CD8-positive, alpha-beta memory T cell (primary cell): ENCODE data around the gene TNFAIP3. TPM values are rescaled to one million over a fixed set of nuclear protein-coding genes. Genes with fewer than 3 reads are reported as not detected.

ENCODE experiments used
- CTCF ChIA-PET: fragments of 350-600 bp; sonication (Branson Sonifier 250); formaldehyde crosslinking; loops from one replicate; lab custom pipeline; 2021; ENCODE audit warnings: antibody characterized with exemption; lab: Charles Lee
- POLR2A ChIA-PET: fragments of 350-600 bp; sonication (Branson Sonifier 250); formaldehyde crosslinking; loops from one replicate; lab custom pipeline; 2021; ENCODE audit warnings: antibody characterized with exemption; lab: Charles Lee
- DNase-seq, 5 donors: peaks; one replicate each; pipeline versions ENCODE4 v3.0.0 to v3.0.0-alpha.2; 2020 to 2022; ENCODE audit warnings: mixed read lengths in 1 of 5
- H3K27ac ChIP-seq: one replicate; pipeline ENCODE4 v1.7.0; 2013; ENCODE audit warnings: low read depth, mild to moderate bottlenecking, low read length, moderate library complexity
- H3K27me3 ChIP-seq: 2 replicates; pipeline ENCODE4 v1.7.0; 2013; ENCODE audit warnings: low read length, mild to moderate bottlenecking; ENCODE audit not compliant: insufficient read depth, poor library complexity, severe bottlenecking
- H3K36me3 ChIP-seq: 2 replicates; pipeline ENCODE4 v1.7.0; 2013; ENCODE audit warnings: mild to moderate bottlenecking, low read length, moderate library complexity; ENCODE audit not compliant: insufficient read depth
- H3K4me1 ChIP-seq: 2 replicates; pipeline ENCODE4 v1.7.0; 2013; ENCODE audit warnings: mild to moderate bottlenecking, low read length, moderate library complexity; ENCODE audit not compliant: insufficient read depth
- H3K4me3 ChIP-seq: 2 replicates; pipeline ENCODE4 v1.7.0; 2013; ENCODE audit warnings: mild to moderate bottlenecking, low read length
- H3K9me3 ChIP-seq: 2 replicates; pipeline ENCODE4 v1.7.0; 2013; ENCODE audit warnings: mild to moderate bottlenecking, low read length
- H3K27ac Mint-ChIP-seq, 8 donors: one replicate each; pipeline ENCODE4 v1.8.0; 2020 to 2021; ENCODE audit warnings: mixed read lengths in 8 of 8, mild to moderate bottlenecking in 6 of 8, inconsistent platforms in 3 of 8, moderate library complexity in 3 of 8
- H3K27me3 Mint-ChIP-seq, 2 donors: one replicate each; pipeline ENCODE4 v1.8.0; 2020 to 2021; ENCODE audit warnings: mixed read lengths in 2 of 2, mild to moderate bottlenecking in 1 of 2, moderate library complexity in 1 of 2
- H3K36me3 Mint-ChIP-seq, 3 donors: one replicate each; pipeline ENCODE4 v1.8.0; 2020 to 2021; ENCODE audit warnings: mixed read lengths in 3 of 3, inconsistent platforms in 1 of 3, mild to moderate bottlenecking in 1 of 3
- H3K4me1 Mint-ChIP-seq, 3 donors: one replicate each; pipeline ENCODE4 v1.8.0; 2020 to 2021; ENCODE audit warnings: mixed read lengths in 3 of 3, inconsistent platforms in 1 of 3, mild to moderate bottlenecking in 1 of 3
- H3K4me3 Mint-ChIP-seq, 7 donors: one replicate each; pipeline ENCODE4 v1.8.0; 2020 to 2021; ENCODE audit warnings: mixed read lengths in 7 of 7, mild to moderate bottlenecking in 6 of 7, moderate library complexity in 4 of 7, inconsistent platforms in 2 of 7
- H3K9me3 Mint-ChIP-seq, 5 donors: one replicate each; pipeline ENCODE4 v1.8.0; 2020 to 2022; ENCODE audit warnings: mixed read lengths in 5 of 5, mild to moderate bottlenecking in 3 of 5, moderate library complexity in 2 of 5, inconsistent platforms in 1 of 5
- polyA plus RNA-seq: library from polyadenylated mRNA; unstranded; fragments of 300-500 nt; fragmentation: Illumina TruSeq; gene quantifications from one replicate; pipeline ENCODE4 v1.2.3, GENCODE V29; 2021
- total RNA-seq, 2 experiments: library from RNA; stranded (reverse); gene quantifications; one replicate each; pipeline ENCODE4 v1.2.3, GENCODE V29; 2021

The TNFAIP3 gene
- total and polyA plus RNA-seq, 3 experiments from 2014 or later: 127 to 298 (median 267) TPM

GRCh38 chr6:137913996-137914529, 47.0 kb downstream of the TNFAIP3 start:
- CTCF ChIA-PET: interaction anchor here (0.9 kb wide), 1 partner anchor 31 kb away, joined by 3 read pairs; no protein-coding TSS in a partner anchor
- H3K27me3 Mint-ChIP-seq: peaks cover 4 to 12% of the 10 kb centered on the region in 2 donors
- H3K4me3 ChIP-seq: no peak overlapping the region
- POLR2A ChIA-PET: no interaction called here
- H3K9me3 Mint-ChIP-seq: peaks cover 0 to 6% (median 4%) of the 10 kb centered on the region in 5 donors
- H3K27ac Mint-ChIP-seq: peak overlapping the region in 1 of 8 donors; percentile 4
- H3K27me3 ChIP-seq: no peaks in the 10 kb centered on the region
- H3K4me3 Mint-ChIP-seq: no peak overlapping the region
- peaks cover 7% of the 10 kb centered on the region for H3K4me1 ChIP-seq
- H3K4me1 Mint-ChIP-seq: peaks cover under 1 to 4% (median 1%) of the 10 kb centered on the region in 3 donors
- H3K27ac ChIP-seq: no peak overlapping the region
- H3K36me3 Mint-ChIP-seq: peaks cover 0 to 11% (median 2%) of the 10 kb centered on the region in 3 donors
- no peak for DNase-seq
- no peaks in the 10 kb centered on the region for H3K9me3 ChIP-seq
- H3K36me3 ChIP-seq: no peaks in the 10 kb centered on the region

- Mint-ChIP-seq H3K27me3 (peaks cover 3 to 6% of the 10 kb centered on the region in 2 donors), H3K36me3 (peaks cover 0 to 11% (median 2%) of the 10 kb centered on the region in 3 donors), H3K27ac (no peak overlapping the region), H3K4me3 (no peak overlapping the region), H3K9me3 (peaks cover 0 to 6% (median 4%) of the 10 kb centered on the region in 5 donors), H3K4me1 (no peaks in the 10 kb centered on the region)
- Histone ChIP-seq H3K36me3 (no peaks in the 10 kb centered on the region), H3K4me1 (peaks cover 7% of the 10 kb centered on the region), H3K27ac (peak overlapping the region; percentile 49), H3K27me3 (no peaks in the 10 kb centered on the region), H3K9me3 (no peaks in the 10 kb centered on the region), H3K4me3 (no peak overlapping the region)
- ChIA-PET POLR2A (no interaction called here), CTCF (interaction anchor here (0.9 kb wide), 1 partner anchor 30 kb away, joined by 3 read pairs; no protein-coding TSS in a partner anchor)
- no peak for DNase-seq
Measured at GRCh38 chr6:137914530-137915193, 47.6 kb downstream of the TNFAIP3 start.

GRCh38 chr6:137915790-137916189, 48.7 kb downstream of the TNFAIP3 start:
- Mint-ChIP-seq H3K9me3 (peaks cover 0 to 6% (median 4%) of the 10 kb centered on the region in 5 donors), H3K4me1 (no peaks in the 10 kb centered on the region), H3K27me3 (peaks cover 3 to 5% of the 10 kb centered on the region in 2 donors), H3K4me3 (no peak overlapping the region), H3K27ac (no peak overlapping the region), H3K36me3 (peaks cover 0 to 11% (median 2%) of the 10 kb centered on the region in 3 donors)
- Histone ChIP-seq H3K4me1 (peaks cover 7% of the 10 kb centered on the region), H3K4me3 (no peak overlapping the region), H3K36me3 (no peaks in the 10 kb centered on the region), H3K9me3 (no peaks in the 10 kb centered on the region), H3K27ac (peak overlapping the region; percentile 19), H3K27me3 (no peaks in the 10 kb centered on the region)
- DNase-seq: no peak
- CTCF ChIA-PET: no interaction called here
- POLR2A ChIA-PET: no interaction called here

GRCh38 chr6:137917551-137918325, 50.7 kb downstream of the TNFAIP3 start:
- Histone ChIP-seq H3K4me3 (no peak overlapping the region), H3K27me3 (no peaks in the 10 kb centered on the region), H3K36me3 (no peaks in the 10 kb centered on the region), H3K9me3 (no peaks in the 10 kb centered on the region), H3K4me1 (no peaks in the 10 kb centered on the region), H3K27ac (no peak overlapping the region)
- H3K27ac Mint-ChIP-seq: no peak overlapping the region
- POLR2A ChIA-PET: no interaction called here
- no peak overlapping the region for H3K4me3 Mint-ChIP-seq
- H3K4me1 Mint-ChIP-seq: no peaks in the 10 kb centered on the region
- no peak for DNase-seq
- peaks cover 0 to 11% (median 2%) of the 10 kb centered on the region in 3 donors for H3K36me3 Mint-ChIP-seq
- CTCF ChIA-PET: interaction anchor here (1.4 kb wide), 1 partner anchor 27 kb away, joined by 4 read pairs; no protein-coding TSS in a partner anchor
- peaks cover 0 to 6% (median 4%) of the 10 kb centered on the region in 5 donors for H3K9me3 Mint-ChIP-seq
- H3K27me3 Mint-ChIP-seq: peaks cover 0 to 3% of the 10 kb centered on the region in 2 donors

GRCh38 chr6:137919502-137919823, 52.4 kb downstream of the TNFAIP3 start:
- ChIA-PET POLR2A (no interaction called here), CTCF (no interaction called here)
- Mint-ChIP-seq H3K4me3 (no peak overlapping the region), H3K27me3 (peaks cover 0 to 3% of the 10 kb centered on the region in 2 donors), H3K9me3 (peaks cover 0 to under 1% (median 0%) of the 10 kb centered on the region in 5 donors), H3K27ac (no peak overlapping the region), H3K36me3 (peaks cover 0 to 4% (median 0%) of the 10 kb centered on the region in 3 donors), H3K4me1 (no peaks in the 10 kb centered on the region)
- no peaks in the 10 kb centered on the region for H3K27me3 ChIP-seq
- H3K36me3 ChIP-seq: no peaks in the 10 kb centered on the region
- DNase-seq: no peak
- H3K9me3 ChIP-seq: no peaks in the 10 kb centered on the region
- H3K4me3 ChIP-seq: no peak overlapping the region
- no peaks in the 10 kb centered on the region for H3K4me1 ChIP-seq
- H3K27ac ChIP-seq: peak overlapping the region; percentile 17

GRCh38 chr6:137919837-137920730, 53.0 kb downstream of the TNFAIP3 start:
- peak overlapping the region in 1 of 8 donors; percentile 34 for H3K27ac Mint-ChIP-seq
- no peak overlapping the region for H3K4me3 Mint-ChIP-seq
- no peaks in the 10 kb centered on the region for H3K36me3 Mint-ChIP-seq
- POLR2A ChIA-PET: interaction anchor here (0.6 kb wide), 1 partner anchor 105 kb away, joined by 3 read pairs; no protein-coding TSS in a partner anchor
- peak overlapping the region; percentile 17 for H3K27ac ChIP-seq
- no peaks in the 10 kb centered on the region for H3K9me3 ChIP-seq
- H3K9me3 Mint-ChIP-seq: no peaks in the 10 kb centered on the region
- H3K27me3 Mint-ChIP-seq: no peaks in the 10 kb centered on the region
- H3K4me3 ChIP-seq: no peak overlapping the region
- DNase-seq: no peak
- H3K4me1 Mint-ChIP-seq: no peaks in the 10 kb centered on the region
- H3K36me3 ChIP-seq: no peaks in the 10 kb centered on the region
- CTCF ChIA-PET: interaction anchor here (1.5 kb wide), 1 partner anchor 53 kb away, joined by 3 read pairs; the partner anchor contains the start of gene TNFAIP3
- no peaks in the 10 kb centered on the region for H3K27me3 ChIP-seq
- H3K4me1 ChIP-seq: no peaks in the 10 kb centered on the region

GRCh38 chr6:137921823-137922222, 54.8 kb downstream of the TNFAIP3 start:
- Histone ChIP-seq H3K27ac (no peak overlapping the region), H3K4me1 (peaks cover 3% of the 10 kb centered on the region), H3K27me3 (no peaks in the 10 kb centered on the region), H3K36me3 (no peaks in the 10 kb centered on the region), H3K9me3 (no peaks in the 10 kb centered on the region), H3K4me3 (no peak overlapping the region)
- Mint-ChIP-seq H3K27ac (peak overlapping the region in 2 of 8 donors; percentile 17 to 35), H3K27me3 (no peaks in the 10 kb centered on the region), H3K4me1 (peaks cover 7 to 13% (median 13%) of the 10 kb centered on the region in 3 donors), H3K4me3 (no peak overlapping the region), H3K36me3 (no peaks in the 10 kb centered on the region), H3K9me3 (no peaks in the 10 kb centered on the region)
- CTCF ChIA-PET: interaction anchor here (1.5 kb wide), 1 partner anchor 55 kb away, joined by 3 read pairs; the partner anchor contains the start of gene TNFAIP3
- POLR2A ChIA-PET: no interaction called here
- no peak for DNase-seq
